Measurements from ENCODE around the gene TMEM87B. TPM values are rescaled to one million over a fixed set of nuclear protein-coding genes. Genes with fewer than 3 reads are reported as not detected.

Gene TMEM87B
- polyA plus RNA-seq, 1 donor from 2014 or later, result 12.8 TPM

DNA sequence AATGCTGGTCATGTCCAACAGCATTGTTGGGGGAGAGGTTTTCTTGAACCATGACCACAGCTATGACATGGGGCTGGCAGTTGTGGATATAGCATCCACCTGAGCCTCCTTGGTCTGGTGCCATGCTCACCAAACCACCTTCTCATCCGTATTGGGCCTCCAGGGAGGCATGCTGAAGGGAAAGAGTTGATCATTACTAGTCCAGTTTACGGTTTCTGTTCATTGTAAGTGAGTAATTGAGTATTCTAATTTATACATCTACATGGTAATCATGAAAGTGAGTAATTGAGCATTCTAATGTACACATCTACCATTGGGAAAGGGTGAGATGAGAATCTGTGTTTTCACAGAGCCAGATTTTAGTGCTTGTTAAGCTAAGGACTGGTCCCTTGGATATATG lies 6.8 kb downstream of the TMEM87B start:
- Histone ChIP-seq H2AFZ (ENCODE audit: low read depth, low read length) (no peak overlapping the region), H4K20me1 (ENCODE audit: insufficient read depth) (no peaks in the 10 kb centered on the region), H3K27ac (ENCODE audit: low read length) (no peak overlapping the region), H3K27me3 (ENCODE audit: insufficient read depth, low read depth, low read length) (no peaks in the 10 kb centered on the region), H3K4me2 (ENCODE audit: low read length) (no peak overlapping the region), H3K9ac (ENCODE audit: low read length) (no peak overlapping the region), H3K79me2 (replicated peaks; ENCODE audit: insufficient read depth, low read length) (no peaks in the 10 kb centered on the region), H3K9me2 (ENCODE audit: insufficient read depth, low read length) (no peaks in the 10 kb centered on the region), H3K4me3 (ENCODE audit: low read length) (no peak overlapping the region), H3K9me3 (ENCODE audit: low read length) (no peaks in the 10 kb centered on the region), H3K36me3 (ENCODE audit: insufficient read depth, low read length) (no peaks in the 10 kb centered on the region), H3F3A (ENCODE audit: insufficient read depth, low read length, poor library complexity, severe bottlenecking) (no peaks in the 10 kb centered on the region)
- TF ChIP-seq MXI1 (conservative IDR thresholded peaks at IDR 0.05; ENCODE audit: poor library complexity, severe bottlenecking) (no peak), POLR2AphosphoS5 (IDR thresholded peaks at IDR 0.05) (no peak), TAF1 (IDR thresholded peaks at IDR 0.05; ENCODE audit: low read depth) (no peak), RAD21 (conservative IDR thresholded peaks at IDR 0.05) (no peak), SMC3 (conservative IDR thresholded peaks at IDR 0.05; ENCODE audit: poor library complexity) (no peak), EZH2 (IDR thresholded peaks at IDR 0.05; ENCODE audit: borderline replicate concordance, insufficient read depth, low read length, poor library complexity, severe bottlenecking) (no peak)
- TF ChIP-seq, protein P1, sequence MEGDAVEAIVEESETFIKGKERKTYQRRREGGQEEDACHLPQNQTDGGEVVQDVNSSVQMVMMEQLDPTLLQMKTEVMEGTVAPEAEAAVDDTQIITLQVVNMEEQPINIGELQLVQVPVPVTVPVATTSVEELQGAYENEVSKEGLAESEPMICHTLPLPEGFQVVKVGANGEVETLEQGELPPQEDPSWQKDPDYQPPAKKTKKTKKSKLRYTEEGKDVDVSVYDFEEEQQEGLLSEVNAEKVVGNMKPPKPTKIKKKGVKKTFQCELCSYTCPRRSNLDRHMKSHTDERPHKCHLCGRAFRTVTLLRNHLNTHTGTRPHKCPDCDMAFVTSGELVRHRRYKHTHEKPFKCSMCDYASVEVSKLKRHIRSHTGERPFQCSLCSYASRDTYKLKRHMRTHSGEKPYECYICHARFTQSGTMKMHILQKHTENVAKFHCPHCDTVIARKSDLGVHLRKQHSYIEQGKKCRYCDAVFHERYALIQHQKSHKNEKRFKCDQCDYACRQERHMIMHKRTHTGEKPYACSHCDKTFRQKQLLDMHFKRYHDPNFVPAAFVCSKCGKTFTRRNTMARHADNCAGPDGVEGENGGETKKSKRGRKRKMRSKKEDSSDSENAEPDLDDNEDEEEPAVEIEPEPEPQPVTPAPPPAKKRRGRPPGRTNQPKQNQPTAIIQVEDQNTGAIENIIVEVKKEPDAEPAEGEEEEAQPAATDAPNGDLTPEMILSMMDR (IDR thresholded peaks at IDR 0.05; ENCODE audit: poor library complexity, severe bottlenecking), result no peak
- TF ChIP-seq, protein P2, sequence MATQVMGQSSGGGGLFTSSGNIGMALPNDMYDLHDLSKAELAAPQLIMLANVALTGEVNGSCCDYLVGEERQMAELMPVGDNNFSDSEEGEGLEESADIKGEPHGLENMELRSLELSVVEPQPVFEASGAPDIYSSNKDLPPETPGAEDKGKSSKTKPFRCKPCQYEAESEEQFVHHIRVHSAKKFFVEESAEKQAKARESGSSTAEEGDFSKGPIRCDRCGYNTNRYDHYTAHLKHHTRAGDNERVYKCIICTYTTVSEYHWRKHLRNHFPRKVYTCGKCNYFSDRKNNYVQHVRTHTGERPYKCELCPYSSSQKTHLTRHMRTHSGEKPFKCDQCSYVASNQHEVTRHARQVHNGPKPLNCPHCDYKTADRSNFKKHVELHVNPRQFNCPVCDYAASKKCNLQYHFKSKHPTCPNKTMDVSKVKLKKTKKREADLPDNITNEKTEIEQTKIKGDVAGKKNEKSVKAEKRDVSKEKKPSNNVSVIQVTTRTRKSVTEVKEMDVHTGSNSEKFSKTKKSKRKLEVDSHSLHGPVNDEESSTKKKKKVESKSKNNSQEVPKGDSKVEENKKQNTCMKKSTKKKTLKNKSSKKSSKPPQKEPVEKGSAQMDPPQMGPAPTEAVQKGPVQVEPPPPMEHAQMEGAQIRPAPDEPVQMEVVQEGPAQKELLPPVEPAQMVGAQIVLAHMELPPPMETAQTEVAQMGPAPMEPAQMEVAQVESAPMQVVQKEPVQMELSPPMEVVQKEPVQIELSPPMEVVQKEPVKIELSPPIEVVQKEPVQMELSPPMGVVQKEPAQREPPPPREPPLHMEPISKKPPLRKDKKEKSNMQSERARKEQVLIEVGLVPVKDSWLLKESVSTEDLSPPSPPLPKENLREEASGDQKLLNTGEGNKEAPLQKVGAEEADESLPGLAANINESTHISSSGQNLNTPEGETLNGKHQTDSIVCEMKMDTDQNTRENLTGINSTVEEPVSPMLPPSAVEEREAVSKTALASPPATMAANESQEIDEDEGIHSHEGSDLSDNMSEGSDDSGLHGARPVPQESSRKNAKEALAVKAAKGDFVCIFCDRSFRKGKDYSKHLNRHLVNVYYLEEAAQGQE (IDR thresholded peaks at IDR 0.05; ENCODE audit: borderline replicate concordance), result no peak

DNA sequence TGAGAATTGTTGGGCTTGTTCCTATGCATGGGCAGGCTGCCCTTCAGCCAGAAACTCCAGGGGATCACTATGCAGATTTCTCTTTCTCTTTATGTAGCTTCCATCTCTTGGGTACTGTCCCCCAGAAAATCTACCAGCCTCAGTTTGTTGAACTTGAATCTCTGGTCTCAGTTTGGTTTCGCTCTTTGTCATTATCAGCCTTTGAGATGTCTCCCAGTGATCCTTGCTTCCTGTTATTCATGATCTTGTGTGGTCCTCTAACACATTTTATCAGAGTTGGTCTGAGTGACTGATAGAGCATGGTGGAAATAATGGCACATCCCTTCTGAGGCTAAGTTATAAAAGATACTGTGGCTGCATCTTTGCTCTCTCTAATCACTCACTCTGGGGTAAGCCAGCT lies 7.8 kb downstream of the TMEM87B start:
- Histone ChIP-seq H2AFZ (ENCODE audit: low read depth, low read length) (no peak overlapping the region), H3K27ac (ENCODE audit: low read length) (no peak overlapping the region), H3K4me2 (ENCODE audit: low read length) (no peak overlapping the region), H3K36me3 (ENCODE audit: insufficient read depth, low read length) (no peaks in the 10 kb centered on the region), H3K9me2 (ENCODE audit: insufficient read depth, low read length) (no peaks in the 10 kb centered on the region), H3K4me3 (ENCODE audit: low read length) (no peak overlapping the region), H3K27me3 (ENCODE audit: insufficient read depth, low read depth, low read length) (no peaks in the 10 kb centered on the region), H3K9ac (ENCODE audit: low read length) (no peak overlapping the region), H3F3A (ENCODE audit: insufficient read depth, low read length, poor library complexity, severe bottlenecking) (no peaks in the 10 kb centered on the region), H4K20me1 (ENCODE audit: insufficient read depth) (no peaks in the 10 kb centered on the region), H3K9me3 (ENCODE audit: low read length) (no peaks in the 10 kb centered on the region), H3K79me2 (replicated peaks; ENCODE audit: insufficient read depth, low read length) (no peaks in the 10 kb centered on the region)
- TF ChIP-seq, protein P2 (IDR thresholded peaks at IDR 0.05; ENCODE audit: borderline replicate concordance), result no peak
- no peak for TF ChIP-seq TAF1 (IDR thresholded peaks at IDR 0.05; ENCODE audit: low read depth)
- TF ChIP-seq SMC3 (conservative IDR thresholded peaks at IDR 0.05; ENCODE audit: poor library complexity), result no peak
- TF ChIP-seq EZH2 (IDR thresholded peaks at IDR 0.05; ENCODE audit: borderline replicate concordance, insufficient read depth, low read length, poor library complexity, severe bottlenecking), result no peak
- no peak for TF ChIP-seq EP300 (conservative IDR thresholded peaks at IDR 0.05; ENCODE audit: poor library complexity, severe bottlenecking)
- no peak for TF ChIP-seq RAD21 (conservative IDR thresholded peaks at IDR 0.05)
- no peak for TF ChIP-seq POLR2AphosphoS5 (IDR thresholded peaks at IDR 0.05)
- TF ChIP-seq, protein P1 (IDR thresholded peaks at IDR 0.05; ENCODE audit: poor library complexity, severe bottlenecking), result no peak
- no peak for TF ChIP-seq MXI1 (conservative IDR thresholded peaks at IDR 0.05; ENCODE audit: poor library complexity, severe bottlenecking)

All from neural cell (in vitro differentiated cells).